ENCODE measurements around the gene BMP10.

DNA sequence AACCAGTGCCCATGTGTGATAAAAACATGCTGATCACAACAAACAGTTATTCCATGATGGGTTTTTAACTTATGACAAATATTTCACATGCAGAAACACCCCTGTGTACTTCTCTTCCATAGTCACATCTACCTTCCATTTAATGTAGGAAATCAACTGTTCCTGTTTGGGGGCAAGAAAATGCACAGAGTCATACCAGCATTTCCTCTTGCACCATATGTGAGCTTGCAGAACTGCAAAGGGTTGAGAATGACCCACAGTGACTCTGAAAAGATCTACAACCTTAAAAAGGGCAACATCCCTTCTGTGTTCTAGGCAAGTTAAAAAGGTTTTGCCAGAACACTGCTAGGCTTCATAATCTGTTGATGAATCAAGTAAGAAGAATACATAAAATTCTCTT is 9.9 kb downstream of the BMP10 start:
- TF ChIP-seq, protein P1, sequence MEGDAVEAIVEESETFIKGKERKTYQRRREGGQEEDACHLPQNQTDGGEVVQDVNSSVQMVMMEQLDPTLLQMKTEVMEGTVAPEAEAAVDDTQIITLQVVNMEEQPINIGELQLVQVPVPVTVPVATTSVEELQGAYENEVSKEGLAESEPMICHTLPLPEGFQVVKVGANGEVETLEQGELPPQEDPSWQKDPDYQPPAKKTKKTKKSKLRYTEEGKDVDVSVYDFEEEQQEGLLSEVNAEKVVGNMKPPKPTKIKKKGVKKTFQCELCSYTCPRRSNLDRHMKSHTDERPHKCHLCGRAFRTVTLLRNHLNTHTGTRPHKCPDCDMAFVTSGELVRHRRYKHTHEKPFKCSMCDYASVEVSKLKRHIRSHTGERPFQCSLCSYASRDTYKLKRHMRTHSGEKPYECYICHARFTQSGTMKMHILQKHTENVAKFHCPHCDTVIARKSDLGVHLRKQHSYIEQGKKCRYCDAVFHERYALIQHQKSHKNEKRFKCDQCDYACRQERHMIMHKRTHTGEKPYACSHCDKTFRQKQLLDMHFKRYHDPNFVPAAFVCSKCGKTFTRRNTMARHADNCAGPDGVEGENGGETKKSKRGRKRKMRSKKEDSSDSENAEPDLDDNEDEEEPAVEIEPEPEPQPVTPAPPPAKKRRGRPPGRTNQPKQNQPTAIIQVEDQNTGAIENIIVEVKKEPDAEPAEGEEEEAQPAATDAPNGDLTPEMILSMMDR (conservative IDR thresholded peaks at IDR 0.05; ENCODE audit: low read length) = no peak
- no peak for TF ChIP-seq EZH2phosphoT487 (IDR thresholded peaks at IDR 0.05; ENCODE audit: borderline replicate concordance)
